AG10803 (cell line): ENCODE measurements around the gene C1orf216.

Source experiments
- DNase-seq: peaks from one replicate; pipeline ENCODE4 v3.0.0; 2010; ENCODE audit warnings: low read depth
- H3K4me3 ChIP-seq: 2 replicates; pipeline ENCODE4 v1.5.1; 2011; ENCODE audit warnings: mild to moderate bottlenecking, low read length, control low read depth
- TF ChIP-seq, protein P1 (sequence below): conservative IDR thresholded peaks from 2 replicates; pipeline ENCODE4 v1.5.1; 2011; ENCODE audit warnings: mild to moderate bottlenecking, low read length, control low read depth, inconsistent platforms

Gene C1orf216

DNA sequence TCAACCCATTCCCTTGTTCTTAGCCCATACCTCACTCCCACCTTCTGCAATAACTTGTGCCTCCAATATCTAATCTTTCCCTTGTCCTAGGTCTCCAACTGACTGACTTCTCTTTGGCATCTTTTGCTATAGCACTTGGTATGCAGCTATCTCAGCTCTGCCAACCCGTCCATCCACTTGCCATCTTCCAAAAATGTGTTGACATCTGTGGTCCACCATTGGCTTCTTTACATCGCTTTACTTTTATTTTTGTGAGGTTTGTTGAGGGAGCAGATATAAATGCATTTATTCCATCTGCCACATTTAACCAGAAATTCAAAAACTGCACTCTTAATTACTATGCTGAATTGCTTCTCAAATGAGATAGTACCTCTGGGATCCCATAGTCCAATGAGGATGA is 52.5 kb downstream of the C1orf216 start:
- TF ChIP-seq, protein P1, sequence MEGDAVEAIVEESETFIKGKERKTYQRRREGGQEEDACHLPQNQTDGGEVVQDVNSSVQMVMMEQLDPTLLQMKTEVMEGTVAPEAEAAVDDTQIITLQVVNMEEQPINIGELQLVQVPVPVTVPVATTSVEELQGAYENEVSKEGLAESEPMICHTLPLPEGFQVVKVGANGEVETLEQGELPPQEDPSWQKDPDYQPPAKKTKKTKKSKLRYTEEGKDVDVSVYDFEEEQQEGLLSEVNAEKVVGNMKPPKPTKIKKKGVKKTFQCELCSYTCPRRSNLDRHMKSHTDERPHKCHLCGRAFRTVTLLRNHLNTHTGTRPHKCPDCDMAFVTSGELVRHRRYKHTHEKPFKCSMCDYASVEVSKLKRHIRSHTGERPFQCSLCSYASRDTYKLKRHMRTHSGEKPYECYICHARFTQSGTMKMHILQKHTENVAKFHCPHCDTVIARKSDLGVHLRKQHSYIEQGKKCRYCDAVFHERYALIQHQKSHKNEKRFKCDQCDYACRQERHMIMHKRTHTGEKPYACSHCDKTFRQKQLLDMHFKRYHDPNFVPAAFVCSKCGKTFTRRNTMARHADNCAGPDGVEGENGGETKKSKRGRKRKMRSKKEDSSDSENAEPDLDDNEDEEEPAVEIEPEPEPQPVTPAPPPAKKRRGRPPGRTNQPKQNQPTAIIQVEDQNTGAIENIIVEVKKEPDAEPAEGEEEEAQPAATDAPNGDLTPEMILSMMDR = no peak
- no peak for DNase-seq
- H3K4me3 ChIP-seq = no peak overlapping the region
